GM19324 (cell line): ENCODE data around the gene HRAS.
"Not testable (repeated sequence)": the region's sequence is repeated elsewhere in the genome, so short reads cannot be mapped to it uniquely, and the experiment has no call there.

ENCODE experiments used
- ATAC-seq: cut with Tn5 transposase; IDR thresholded peaks from one replicate; pipeline ENCODE4 v1.9.1; 2021; ENCODE audit warnings: mild to moderate bottlenecking, moderate library complexity; ENCODE audit not compliant: unreplicated experiment, low FRiP score

Gene HRAS

GRCh38 chr11:535519-536454 is at the start of gene HRAS:
HRAS (minus strand) TSS chr11:535576.
- ATAC-seq = peak; percentile 70

- no peak for ATAC-seq
Measured at GRCh38 chr11:584287-584686, 48.9 kb upstream of the HRAS start.

GRCh38 chr11:581752-582151 is 46.4 kb upstream of the HRAS start:
- ATAC-seq = no peak

- no peak for ATAC-seq
Measured at GRCh38 chr11:581342-581741, 46.0 kb upstream of the HRAS start.

- no peak for ATAC-seq
Measured at GRCh38 chr11:579830-580601, 44.6 kb upstream of the HRAS start.

GRCh38 chr11:578276-579035 is 43.1 kb upstream of the HRAS start:
- no peak for ATAC-seq

- no peak for ATAC-seq
Measured at GRCh38 chr11:577611-577894, 42.2 kb upstream of the HRAS start.

- ATAC-seq = no peak
Measured at GRCh38 chr11:576811-577610, 41.6 kb upstream of the HRAS start.

- ATAC-seq = peak; percentile 94
Measured at GRCh38 chr11:575996-576768, 40.8 kb upstream of the HRAS start, which contains the start of gene PHRF1. PHRF1 (plus strand) TSS chr11:576470; CDS start chr11:581513, 5,043 bp downstream.

GRCh38 chr11:575313-575995 is 40.1 kb upstream of the HRAS start:
- peak; percentile 39 for ATAC-seq

GRCh38 chr11:574632-575312 is 39.4 kb upstream of the HRAS start:
- ATAC-seq = no peak

- not testable (repeated sequence) for ATAC-seq
Measured at GRCh38 chr11:574031-574570, 38.7 kb upstream of the HRAS start.

GRCh38 chr11:573146-573759 is 37.9 kb upstream of the HRAS start:
- no peak for ATAC-seq

GRCh38 chr11:571802-572185 is 36.4 kb upstream of the HRAS start:
- no peak for ATAC-seq

- no peak for ATAC-seq
Measured at GRCh38 chr11:569158-569885, 33.9 kb upstream of the HRAS start.

- peak; percentile 83 for ATAC-seq
Measured at GRCh38 chr11:568306-569157, 33.2 kb upstream of the HRAS start.
